Right renal cortex interstitium (tissue), 3 donors: ENCODE data around the gene SPOCK1. TPM values are rescaled to one million over a fixed set of nuclear protein-coding genes. Genes with fewer than 3 reads are reported as not detected.

Experiments
- DNase-seq, 3 donors: peaks; one replicate each; pipeline ENCODE4 v3.0.0-alpha.2; 2013; ENCODE audit warnings: low read depth in 3 of 3, low spot score in 2 of 3
- polyA plus RNA-seq, 3 donors: library from polyadenylated mRNA; unstranded; fragments of 120-200 nt; gene quantifications; one replicate each; pipeline ENCODE4 v1.2.1, GENCODE V29; 2013; ENCODE audit not compliant: insufficient read length in 3 of 3

SPOCK1 gene
- polyA plus RNA-seq, 3 donors, result 8.2 to 9.8 (median 9.8) TPM

DNA sequence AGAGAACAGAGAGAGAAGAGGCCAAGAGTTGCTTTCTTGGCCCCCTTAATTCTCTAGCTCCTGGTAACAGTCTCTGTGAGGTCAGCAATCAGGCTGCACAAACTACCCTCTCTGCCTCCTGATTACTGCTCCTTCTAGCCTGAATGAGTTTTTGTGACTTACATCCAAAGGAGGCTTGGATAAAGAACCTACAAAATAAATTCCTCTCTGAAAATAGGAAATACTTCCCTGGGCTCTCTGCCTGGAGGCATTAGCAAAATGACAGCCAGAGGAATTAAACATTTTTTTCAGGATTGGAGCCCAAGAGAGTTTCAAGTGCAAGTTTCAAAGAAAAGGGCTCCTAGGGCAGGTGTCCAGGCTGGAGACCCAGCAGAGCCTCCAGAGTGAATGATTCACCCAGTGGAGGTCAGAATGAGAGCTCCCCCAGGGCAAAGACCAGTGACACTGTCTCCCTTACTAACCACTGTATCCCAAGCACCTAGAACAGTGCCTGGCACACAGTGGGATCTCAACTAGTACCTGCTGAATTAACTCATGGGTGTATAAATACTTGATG is 162.5 kb downstream of the SPOCK1 start:
- DNase-seq, result no peak

DNA sequence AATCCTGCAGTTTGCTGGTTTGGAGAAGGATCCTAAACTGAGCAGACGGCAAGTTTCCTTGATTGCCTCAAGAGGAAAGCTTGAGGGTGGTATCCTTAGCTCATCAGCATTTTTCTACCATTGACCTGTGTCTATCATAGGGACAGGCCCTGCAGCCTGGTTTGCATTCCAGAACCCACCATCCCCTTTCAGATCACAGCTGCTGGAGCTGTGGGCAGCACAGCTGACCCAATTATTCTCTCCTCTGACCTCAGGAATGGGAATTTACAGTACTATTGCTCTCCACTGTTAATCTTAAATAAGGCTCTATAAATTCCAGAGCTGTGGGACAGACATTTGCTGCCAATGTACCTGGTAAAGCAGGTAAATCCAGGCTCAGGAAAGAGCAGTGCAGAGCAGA is 163.0 kb downstream of the SPOCK1 start:
- no peak for DNase-seq

DNA sequence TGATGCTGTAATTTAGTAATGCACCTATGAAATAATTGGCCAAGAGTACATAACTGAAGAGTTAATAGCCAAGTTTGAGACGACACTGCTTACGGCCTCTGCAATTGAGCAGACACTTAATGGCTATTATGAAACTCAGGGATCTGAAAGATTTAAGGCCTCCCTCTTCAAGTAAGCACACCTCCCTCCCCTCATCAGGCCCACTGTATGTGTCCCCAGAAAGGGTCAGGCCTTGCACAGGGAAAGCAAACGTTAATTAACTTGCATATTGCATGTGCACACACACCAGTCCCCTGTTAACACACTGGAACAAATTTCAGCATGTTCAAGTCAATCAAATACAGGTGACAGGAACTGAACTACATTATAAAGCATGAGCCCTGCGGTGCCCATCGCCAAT is 163.6 kb downstream of the SPOCK1 start:
- DNase-seq, result no peak

DNA sequence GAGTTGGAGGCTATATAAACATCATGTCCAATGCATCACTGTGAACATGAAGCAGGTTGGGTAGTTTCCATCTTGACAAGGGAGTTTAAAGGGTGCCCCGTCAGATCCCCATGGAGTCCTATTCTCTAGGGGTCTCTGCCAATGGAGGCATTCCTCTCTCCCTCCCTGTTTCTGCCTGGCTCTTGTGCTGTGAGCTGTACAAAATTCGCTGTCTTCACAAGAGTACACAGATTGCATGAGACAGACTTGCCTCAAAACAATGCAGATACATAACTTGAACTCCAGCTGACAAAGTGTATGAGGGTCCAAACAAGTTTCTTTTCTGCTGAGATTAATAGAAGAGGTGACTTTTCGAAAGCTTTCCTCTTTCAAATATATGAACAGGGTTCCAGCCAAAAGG is 165.2 kb downstream of the SPOCK1 start:
- DNase-seq, result no peak

DNA sequence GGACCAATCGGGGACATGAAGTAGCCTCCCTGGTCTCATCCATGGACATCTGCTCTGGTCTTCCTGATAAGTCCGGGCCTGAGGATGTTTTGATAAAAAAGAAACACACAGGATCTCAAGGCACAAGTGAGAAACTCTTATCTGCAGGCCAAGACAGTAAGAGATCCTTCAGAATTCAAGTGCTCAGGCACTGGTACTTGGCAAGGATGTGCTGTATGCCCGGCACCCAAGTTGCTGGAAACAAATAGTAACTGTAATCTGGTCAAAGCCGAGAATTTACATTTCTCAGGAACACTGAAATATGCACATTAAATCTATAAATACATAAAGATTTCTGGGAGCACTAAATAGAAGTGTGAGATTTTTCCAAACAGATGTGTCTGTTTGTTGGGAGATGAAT is 165.7 kb downstream of the SPOCK1 start:
- DNase-seq, result no peak

DNA sequence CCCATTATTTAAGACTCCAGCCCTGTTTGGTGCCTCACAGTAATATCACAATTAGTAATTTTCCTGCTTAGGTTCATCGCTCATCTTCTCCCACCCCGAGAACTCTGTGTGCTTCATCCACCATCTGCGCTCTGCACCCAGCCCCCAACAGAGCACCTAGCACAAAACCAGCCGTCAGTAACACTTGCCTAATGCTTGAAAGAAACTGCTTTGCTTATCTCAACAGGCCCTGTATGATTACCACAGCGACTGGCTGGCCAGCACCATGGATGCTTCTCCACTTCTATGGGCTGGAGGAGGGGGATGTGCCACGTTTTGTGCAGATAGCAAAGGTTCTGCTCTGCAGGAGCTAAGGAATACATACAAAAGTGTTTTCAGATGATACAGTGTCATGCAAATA is 166.8 kb downstream of the SPOCK1 start:
- no peak for DNase-seq

DNA sequence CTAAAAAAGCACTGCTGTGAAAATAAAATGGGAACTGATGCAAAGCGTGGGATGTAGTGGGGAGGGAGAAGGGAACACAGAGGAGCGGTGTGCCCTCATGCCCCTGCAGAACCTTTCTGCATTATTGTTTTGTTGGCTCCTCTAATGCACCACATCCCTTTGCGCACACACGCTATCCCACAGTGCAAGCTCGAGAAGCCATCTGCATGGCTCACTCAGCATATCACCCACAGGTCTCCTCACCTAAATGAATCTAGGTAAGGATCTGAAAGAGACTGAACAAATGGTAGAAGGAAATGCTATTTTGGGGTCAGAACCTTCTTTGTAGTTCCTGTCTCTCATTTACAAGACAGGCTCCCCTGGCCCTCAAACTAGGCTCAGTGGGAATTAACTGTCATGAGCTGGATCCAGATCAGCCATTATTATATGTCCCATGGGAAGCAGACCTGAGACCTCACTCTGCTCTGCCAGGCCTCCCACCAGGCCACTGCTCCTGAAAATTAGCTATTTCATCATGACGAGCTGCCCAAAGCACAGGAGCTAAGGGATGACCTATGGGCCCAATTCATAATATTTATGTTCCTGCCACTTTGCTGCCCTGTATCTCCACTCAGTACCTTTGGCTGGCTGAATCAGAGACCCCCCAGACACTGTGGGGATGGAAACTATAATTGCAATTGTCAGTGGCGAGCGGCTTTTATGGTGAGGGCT is 169.4 kb downstream of the SPOCK1 start:
- no peak for DNase-seq

DNA sequence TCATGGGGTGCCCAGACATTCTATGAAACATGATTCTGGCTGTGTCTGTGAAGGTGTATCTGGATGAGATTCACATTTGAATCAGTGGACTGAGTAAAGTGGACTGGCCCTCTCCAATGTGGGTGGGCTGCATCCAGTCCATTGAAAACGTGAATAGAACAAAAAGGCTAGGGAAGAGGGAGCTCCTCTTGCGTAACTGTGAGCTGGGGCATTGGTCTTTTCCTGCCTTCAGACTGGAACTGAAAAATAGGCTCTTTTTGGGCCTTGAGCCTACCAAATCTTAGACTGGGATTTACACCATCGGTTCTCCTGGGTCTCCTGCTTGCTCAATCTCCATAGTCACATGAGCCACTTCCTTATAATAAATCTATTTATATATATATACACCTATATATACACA is 170.1 kb downstream of the SPOCK1 start:
- no peak for DNase-seq

DNA sequence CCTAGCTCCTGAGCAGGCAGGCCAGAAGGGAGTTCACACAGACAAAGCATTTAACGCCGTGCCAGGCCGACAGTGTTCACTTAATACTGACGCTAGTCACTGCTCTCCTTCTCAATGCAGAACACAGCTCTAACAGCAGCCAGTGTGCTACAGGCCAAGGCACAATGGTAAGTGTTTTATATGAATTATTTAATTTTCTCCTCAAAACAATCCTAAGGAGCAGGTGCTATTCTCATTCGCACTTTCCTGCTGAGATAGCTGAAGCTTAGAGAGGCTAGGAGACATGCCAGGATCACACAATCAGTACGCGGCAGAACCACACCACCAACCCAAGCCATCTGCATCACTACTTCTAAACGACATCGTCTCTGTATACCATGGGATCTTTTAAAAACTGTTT is 170.7 kb downstream of the SPOCK1 start:
- DNase-seq, result no peak

DNA sequence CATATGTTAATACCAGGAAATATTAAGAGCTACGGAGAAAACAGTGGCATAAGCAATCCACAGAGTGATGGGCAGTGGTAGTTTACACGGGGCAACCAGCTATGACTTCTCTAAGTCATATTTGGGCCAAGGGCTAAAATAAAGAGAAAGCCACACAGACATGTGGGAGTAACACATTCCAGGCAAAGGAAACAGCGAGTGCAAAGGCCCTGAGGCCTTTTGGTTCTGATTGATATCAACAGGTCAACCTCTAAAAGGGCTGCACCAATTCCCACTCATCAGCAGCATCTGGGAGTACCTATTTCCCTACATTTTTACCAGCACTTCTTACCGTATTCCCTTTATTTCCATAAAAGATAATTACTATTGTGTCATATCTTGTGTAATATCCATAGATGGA is 173.4 kb downstream of the SPOCK1 start:
- no peak for DNase-seq

DNA sequence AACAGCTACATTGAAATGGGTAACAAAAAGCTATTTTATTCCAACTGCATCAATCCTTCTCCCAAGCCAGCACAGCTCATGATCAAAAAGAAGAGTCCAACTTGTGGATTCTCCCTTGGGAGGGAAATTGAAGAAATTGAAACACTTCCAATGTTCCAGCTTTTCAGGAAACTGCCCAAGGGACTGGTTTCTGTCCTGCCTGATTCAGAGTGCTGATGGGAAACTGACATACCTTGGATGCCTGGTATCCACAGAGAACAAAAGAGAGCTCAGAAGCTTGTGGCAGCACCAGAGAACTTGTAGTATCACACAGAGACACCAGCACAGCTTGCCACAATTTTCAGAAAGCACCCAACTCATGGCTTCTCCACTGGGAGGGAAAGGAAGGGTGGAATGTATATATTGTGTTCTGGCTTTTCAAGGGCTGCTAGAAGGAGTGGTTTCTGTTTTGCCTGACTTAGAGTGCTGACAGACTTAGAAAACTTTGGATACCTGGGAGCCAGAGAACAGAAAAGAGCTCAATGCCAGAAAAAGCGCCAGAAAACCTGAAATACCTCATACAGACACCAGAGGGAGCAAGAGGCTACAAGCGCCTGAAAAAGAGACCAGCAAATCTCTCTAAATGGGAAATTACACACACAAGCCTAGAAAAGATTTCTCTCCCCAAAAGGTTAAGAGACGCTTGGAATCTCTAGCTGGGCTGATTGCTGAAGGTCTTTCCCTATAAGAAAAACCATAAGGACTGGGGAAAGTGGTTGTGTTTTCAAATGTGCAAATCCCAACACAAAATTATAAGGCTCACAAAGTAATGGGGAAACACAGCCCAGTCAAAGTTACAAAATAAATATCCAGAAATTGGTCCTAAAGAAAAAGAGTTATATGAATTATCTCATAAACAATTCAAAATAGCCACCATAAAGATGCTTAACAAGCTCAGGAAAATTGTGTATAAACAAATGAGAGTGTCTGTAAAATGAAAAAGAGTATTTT is 178.8 kb downstream of the SPOCK1 start:
- DNase-seq, result peak; percentile 32 to 56 (median 47)

DNA sequence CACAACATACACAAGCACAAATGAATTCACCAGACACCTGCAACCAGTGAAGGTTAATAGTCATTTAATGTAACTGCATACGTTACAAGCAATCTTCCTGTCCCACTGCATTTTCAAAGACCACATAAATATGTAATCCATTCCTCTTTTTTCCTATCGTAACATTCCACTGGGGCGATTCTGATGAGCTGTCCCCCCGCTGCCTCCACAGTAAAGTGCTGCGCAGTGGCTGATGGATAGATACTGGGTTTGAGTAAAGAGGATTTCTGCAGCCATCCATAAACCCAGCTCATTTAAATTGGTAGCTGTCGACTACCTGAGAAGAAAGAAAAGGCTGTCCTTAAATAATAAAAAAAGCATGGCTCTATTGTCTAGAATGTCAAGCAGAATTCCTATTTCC is 181.1 kb downstream of the SPOCK1 start:
- DNase-seq, result no peak

DNA sequence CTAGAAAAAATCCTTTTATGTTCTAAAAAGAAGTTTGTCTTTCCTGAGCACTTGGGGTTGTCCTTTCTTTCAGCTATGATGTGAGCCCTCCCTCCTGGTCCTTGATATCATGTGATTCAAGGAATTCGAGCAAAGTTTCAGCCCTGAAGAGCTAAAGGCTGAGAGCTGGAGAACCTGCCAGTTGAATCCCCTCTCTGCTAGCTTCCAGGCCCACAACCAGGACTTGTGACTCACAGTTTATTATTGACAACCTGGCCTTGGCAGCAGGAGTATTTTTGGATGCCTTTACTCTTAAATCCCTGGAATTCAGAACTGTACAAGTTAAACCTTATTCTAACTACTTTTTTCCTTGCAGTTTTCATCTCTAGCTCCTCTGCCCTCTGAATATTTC is 182.8 kb downstream of the SPOCK1 start:
- DNase-seq, result no peak

DNA sequence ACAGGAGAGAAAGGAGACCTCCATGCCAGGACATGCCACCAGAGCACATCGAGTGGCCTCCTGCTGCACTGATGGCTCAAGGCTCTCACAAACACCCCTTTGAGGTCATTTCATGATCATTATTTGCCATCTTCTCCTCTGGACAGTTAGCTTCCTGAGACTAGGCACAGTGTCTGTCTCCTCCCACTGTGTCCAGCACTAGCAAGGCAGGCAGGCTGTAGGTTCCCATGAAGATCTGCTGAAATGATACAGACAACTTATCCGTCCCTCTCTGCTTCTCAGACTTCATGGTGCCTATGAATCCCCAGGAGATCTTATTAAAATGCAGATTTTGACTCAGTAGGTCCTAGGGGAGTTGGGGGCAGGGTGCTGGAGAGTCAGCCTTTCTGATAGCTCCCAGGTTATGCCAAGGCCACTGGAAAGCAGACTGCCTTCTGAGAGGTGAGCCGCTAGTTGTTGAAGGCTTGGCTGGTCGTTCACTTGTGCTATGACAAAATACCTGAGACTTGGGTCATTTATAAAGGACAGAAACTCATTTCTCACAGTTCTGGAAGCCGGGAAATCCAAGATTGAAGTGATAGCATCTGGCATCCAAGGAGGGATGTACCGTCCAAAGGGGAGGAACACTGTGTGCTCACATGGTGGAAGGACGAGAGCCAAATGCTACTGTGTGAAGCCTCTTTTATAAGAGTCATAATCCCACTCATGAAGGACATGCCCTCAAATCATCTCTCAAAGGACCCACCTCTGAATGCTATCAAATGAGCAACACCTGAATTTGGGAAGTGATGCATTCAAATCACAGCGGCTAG is 183.4 kb downstream of the SPOCK1 start:
- DNase-seq, result no peak

DNA sequence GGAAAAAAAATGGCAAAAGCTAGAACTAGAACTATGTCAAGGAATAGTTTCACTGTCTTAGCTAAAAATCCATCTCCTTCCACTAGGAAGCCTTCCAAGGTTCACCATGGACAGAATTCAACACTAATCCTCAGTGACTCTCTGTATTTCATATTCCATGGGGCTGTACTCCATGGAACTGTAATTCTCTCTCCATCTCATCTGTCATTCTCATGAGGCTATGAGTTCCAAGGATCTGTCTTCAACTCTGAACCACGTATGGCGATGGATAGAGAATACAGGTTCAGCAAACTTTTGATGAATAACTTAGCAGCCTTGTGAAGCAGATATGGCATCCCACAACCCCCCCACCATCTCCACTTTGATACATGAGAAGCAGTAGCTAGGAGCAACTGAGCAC is 184.0 kb downstream of the SPOCK1 start:
- no peak for DNase-seq

DNA sequence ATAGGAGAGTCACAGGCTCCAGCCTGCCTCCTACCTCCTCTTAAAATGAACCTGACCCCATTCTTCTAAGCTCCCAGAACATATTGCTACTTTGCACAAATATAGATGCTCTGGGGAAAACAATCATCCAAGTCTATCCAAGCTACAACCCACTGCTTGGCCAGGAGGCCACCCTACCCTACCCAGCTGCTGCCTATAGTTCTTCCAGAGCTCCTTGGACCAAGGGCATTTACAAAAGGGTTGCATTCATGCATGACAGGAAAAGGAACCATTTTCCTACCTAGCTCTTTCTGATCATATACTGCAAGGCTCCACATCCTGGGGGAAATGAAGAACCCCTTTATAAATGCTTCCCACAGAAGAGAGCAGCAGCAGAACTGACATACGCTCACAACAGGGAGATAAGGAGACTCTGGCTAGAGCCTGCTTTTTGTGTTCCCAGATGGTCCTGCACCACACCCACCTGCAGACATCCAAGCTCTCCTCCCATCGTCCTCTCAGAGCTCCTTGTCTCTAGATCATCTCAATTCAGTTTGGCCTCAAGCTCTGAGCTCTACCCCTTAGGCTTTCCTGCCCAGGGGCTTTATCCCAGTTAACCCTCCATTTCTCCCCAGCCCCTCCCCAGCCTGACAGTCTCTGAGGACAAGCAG is 185.5 kb downstream of the SPOCK1 start:
- no peak for DNase-seq

DNA sequence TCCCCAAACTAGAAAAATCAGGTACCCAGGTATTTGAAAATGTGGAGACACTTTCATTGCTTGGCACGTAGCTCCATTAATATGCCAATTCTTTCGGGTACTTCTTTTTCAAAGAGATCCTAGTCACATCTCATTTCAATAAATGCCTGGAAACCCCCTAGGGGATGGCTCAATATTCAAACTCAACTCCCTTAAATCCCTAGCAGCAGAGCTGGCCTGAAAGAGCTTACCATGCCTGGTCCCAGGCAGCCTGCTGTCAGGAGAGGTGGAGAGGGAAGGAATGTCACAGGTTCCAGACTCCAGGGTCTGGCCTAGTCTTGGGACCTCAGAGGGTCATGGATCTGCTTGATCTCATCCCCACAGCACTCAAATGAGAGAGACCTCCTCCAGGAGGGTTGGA is 187.1 kb downstream of the SPOCK1 start:
- DNase-seq, result no peak

DNA sequence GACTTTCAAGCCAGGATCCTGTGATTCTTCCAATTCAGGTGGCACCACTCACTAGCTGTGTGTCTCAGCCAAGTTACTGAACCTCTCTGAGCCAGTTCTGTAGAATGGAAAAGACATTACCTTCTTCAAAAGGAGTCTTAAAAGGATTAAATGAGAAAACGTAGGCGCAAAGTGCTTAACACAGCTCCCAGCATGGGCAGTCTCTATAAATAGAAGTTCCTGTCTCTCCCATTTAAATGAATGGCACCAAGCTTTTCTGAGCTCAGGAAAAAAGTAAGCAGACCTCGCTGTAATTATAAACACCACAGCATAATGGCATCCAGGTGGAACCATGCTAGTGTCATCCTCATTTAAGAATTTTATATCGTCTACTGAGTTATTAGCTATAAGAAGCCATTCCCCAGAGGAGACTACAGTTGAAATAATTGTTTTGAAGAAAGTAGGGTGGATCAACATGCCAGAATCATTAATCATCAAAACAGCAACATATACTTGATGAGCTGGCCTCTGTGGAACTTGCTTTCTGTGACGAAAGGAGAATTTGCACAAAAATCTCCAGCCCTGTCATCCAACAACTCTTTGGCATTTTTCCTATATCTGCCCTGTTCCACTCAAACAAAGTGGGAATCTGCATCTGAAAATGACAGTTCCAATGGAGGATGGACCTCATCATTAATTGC is 188.9 kb downstream of the SPOCK1 start:
- no peak for DNase-seq

DNA sequence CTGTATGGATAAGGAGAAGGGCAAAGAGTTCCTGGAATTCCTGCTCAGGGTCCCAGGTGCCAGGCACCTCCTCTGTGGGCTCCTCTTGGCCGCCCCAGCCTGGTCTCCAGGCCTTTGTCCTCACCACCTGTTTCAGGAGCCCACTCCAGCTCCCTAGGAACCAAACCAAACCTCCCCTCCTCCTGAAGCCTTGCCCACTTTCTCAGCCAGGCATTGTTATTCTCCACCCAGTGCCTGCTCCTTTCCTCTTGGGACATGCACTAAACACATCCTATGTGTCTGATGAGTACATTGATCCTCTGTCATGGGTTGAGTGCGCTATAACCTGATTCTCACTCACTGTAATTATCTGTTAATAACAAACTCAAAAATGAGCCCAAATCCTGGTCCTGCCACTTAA is 189.8 kb downstream of the SPOCK1 start:
- no peak for DNase-seq

DNA sequence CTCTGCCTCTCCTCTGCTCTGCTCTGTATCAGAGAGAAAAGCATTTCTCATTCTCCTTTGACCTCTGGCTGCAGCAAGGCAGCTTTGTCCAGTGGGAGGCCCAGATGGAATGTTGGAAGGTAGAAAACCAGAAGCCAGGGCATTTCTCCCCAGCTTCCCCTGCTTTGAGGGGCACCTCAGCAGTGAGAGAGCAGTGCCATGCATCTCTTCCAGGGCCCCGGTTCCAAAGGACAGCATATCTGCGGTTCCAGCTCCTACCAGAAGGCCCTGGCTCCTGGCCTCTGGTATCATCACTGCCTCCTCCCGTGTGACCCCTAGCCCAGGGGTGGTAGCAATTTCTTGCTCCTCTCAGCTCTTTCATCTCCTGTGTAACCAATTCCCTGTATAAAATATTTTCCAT is 190.8 kb downstream of the SPOCK1 start:
- no peak for DNase-seq
